NOMO-1 (cell line): Measurements from ENCODE around the gene B3GNT3.
A peak's percentile ranks its signal among the peaks of the same experiment; 100 is the strongest.

Source experiments
- DNase-seq, 2 experiments: peaks; one replicate each; lab custom pipeline; 2025; ENCODE audit not compliant: unreplicated experiment in 2 of 2; lab: John Stamatoyannopoulos, UW

The B3GNT3 gene

DNA sequence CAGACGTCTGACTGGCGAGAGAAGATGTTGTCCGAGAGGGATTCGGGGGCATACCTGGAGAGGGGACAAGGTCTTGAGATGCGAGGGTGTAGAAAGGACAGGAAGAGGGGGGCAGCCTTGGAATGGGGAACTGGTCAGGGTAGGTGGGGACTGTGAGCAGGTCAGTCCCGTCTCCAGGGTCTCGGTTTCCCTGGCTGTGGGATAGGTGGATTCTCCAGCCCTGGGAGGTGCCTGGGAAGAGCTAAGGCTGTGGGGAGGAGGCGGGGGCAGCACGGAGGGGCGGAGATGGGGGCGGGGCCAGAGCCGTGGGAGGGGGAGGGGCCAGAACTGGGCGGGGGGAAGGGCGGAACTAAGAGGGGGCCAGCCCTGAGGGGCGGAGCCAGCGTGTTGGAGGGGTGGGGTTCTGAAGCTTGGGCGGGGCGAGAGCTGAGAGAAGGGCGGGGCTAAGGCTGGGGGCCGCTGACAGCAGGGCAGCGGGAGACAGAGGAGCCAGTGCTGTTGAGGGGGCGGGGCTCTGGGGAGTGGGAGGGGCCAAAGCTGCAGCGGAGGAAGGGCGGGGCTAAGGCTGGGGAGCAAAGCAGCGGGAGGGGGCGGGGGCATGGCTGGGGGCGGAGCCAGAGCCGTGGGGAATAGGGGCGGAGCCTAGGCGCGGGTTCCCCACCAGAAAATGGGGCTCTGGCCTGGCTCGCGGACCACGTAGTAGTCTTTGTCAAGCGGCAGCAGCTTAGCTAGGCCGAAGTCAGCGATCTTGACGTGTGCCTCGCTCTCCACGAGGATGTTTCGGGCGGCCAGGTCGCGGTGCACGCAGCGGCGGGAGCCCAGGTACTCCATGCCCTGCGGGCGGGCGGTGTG lies 35.9 kb downstream of the B3GNT3 start:
- no peak for DNase-seq

DNA sequence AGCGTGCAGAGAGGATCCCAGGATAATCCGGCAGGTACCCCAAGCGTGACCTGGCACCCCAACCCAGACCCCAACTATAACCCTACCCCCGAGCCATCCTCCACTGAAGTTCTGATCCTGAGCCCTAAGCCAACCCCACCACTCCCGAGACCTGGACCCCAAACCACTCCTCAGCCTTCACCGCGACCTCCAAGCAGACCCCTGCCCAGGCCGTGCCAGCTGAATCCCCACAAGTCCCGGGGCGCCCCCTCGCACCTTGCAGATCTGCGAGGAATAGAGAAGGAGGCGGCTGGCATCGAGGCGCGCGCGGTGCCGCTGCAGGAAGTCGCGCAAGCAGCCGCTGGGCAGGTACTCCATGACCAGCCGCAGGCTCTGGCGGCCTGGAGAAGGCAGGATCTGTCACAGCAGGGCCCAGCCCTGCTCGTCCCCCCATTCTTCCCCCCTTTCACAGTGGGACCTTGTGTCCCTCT lies 36.5 kb downstream of the B3GNT3 start:
- DNase-seq = no peak

GRCh38 chr19:17832443-17833208 lies 37.7 kb downstream of the B3GNT3 start:
- no peak for DNase-seq

DNA sequence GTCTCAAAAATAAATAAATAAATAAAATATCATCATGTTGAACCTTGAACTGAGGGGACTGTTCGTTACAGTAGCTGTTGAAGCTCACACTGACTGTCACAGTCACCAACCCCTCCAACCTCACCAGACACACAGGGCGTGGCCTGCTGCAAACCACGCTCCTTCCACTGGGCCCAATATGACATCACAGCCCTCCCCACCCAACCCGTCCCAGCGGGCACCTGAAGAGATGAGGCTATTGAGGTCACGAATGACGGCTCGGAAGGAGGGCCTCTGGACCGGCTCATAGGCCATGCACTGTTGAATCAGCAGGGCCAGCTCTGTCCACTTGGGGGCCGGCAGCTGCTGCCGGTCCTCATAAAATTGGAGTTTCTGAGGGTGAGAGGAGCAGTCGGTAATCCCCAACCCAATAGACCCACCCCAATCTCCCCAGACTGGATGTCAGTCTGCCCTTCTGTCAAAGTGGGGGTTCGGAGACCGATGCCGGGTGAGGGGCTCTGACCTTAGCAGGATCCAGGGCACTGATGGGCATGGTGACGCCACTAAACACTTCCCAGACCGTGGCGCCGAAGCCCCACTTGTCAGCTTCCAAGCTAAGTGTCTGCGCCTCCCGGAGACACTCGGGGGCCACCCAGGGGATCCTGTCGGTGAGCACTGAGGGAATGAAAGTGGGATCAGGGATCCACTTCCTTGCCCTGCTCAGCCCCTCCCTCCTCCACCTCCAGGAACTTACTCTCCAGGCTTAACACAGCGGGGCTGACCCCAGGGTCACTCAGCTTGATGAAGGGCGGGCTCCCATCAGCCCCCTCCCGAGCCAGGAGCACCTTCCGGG lies 39.6 kb downstream of the B3GNT3 start:
- DNase-seq = no peak

DNA sequence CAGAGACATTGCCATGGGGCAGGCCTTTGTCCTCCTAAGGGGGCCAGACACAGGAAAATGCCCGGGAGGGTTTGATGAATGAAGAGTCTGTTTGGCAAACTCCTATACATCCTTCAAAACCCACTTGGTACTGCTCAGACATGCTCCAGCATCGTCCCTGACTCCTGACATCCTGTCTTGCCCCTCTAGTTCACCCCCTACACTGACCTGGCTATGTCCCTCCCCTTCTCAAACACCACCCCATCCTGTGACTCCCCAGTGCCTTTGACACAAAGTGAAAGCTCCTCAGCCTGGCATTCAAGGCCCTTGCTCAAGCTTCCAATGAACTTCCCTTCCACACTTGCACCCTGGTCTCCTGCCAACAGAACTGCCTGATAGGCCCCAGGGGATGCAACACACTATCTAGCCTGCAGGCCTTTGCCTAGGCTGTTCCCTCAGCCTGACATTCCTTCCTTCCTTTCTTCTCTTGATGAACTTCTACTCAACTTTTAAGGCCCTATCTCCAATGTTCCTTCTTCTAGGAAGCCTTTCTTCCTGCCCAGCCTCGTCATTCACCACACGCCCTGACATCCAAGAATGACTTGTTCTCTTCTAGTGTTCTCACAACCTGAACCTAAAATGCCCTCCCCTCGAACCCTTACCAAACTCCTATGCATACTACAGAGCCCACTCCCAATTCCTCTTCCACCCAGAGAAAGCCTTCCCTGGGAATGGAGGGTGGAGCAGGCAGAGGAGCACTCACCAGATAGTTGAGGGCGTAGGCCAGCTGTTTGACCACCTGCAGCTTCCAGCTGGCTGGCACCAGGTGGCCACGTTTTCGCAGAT lies 40.5 kb downstream of the B3GNT3 start:
- DNase-seq = no peak

GRCh38 chr19:17836530-17836929 lies 41.6 kb downstream of the B3GNT3 start:
- DNase-seq = no peak

DNA sequence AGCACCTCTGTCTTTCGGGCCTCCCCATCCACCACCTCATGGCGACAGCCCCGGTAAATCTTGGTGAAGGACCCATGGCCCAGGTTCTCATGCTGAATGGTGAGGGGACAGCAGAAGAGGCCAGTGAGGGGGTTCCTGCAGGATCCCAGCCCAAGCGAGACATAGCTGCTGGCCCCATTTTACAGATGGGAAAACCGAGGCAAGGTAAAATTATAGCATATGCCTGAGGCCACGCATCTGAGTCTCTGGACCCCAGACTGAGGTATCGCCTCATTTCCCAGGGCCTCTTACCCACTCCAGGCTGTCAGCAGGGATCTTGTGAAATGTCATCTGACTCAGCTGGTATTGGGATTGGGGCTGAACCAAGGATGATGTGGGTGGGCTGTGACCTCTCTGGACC lies 43.0 kb downstream of the B3GNT3 start:
- no peak for DNase-seq

DNA sequence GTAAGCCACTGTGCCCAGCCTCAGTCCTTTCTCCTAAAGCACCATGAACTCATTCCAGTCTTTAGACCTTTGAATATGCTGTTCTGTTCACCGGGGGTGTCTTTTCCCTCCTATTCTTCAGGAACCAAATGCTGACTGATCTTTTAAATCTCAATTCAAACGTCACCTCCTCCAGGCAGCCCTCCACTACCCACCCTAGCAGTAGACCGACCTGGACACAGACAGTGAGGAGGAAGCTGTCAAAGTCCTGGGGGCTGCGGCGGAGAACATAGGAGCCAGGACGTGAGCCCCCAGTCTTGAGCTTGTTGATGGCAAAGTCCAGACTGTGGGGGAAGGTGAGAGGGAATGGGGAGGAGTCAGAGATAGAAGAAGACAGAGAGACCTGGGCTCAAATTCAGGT lies 45.1 kb downstream of the B3GNT3 start:
- DNase-seq = no peak

GRCh38 chr19:17841371-17841809 lies 46.5 kb downstream of the B3GNT3 start:
- DNase-seq = no peak

DNA sequence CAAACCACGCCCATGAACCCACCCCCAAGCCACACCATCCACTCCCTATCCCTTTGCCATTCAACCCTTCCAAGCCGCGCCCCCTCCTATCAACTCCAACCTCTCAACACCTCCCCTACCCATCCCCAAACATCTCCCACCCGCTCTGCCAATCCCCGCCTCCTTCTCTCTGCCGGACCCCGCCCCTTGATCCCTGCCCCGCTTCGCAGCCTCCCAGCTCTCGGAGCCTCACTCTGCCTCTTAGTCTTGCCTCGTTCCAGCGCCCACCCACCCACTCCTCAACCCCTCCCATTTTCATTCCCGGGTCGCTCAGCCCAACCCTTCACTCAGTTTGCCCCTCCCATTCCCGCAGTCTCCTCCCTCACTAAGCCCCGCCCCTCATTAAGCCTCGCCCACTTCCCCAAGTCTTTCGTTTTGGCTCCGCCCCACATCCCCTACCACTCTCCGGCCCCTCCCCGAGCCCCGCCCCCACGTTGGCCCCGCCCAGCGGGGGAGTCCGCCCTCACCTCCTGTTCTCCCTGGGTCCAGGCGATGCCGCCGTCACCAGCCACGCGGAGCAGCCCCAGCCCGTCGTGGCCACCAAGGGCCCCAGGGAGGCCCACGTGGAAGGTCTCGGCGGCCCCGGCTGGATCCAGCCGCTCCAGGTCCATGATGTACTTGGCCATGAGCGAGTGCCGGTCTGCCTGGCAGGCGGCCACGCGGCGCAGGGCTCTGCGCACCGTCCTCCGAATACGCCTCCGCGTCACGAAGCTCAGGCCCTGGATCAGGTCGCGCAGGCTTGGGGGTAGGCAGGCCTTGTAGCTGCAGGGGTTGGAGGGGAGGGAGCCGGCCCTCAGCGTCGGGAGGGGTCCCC lies 47.1 kb downstream of the B3GNT3 start:
- DNase-seq = no peak

DNA sequence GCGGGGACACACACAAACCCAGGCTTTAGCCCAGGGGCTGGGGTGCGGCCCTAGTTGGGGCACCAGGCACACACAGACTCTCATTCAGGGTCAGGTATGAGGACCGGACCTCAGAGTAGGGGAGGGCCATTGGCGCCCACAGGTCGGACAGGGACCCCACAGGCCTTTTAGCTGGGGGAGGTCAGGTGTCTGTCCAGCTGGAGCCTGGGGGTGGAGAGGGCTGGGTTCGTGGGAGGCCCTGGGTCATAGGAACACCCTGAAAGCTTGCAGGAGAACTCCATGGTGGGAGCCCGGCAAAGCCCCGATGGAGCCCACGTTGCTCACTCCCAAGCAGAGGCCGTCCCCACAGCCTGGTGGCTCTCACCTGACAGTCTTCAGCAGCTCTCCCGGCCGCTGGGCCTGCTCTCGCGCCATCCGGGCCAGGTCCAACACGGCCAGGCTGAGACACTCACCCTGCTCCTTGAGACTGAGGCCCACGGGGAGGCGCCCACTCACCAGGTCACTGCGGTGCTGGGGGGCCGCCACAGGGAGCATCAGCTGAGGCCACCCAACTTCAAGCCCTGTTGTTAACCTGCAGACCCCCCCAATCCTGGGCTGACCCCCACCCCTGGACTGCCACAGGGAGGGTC lies 47.8 kb downstream of the B3GNT3 start:
- DNase-seq = no peak

DNA sequence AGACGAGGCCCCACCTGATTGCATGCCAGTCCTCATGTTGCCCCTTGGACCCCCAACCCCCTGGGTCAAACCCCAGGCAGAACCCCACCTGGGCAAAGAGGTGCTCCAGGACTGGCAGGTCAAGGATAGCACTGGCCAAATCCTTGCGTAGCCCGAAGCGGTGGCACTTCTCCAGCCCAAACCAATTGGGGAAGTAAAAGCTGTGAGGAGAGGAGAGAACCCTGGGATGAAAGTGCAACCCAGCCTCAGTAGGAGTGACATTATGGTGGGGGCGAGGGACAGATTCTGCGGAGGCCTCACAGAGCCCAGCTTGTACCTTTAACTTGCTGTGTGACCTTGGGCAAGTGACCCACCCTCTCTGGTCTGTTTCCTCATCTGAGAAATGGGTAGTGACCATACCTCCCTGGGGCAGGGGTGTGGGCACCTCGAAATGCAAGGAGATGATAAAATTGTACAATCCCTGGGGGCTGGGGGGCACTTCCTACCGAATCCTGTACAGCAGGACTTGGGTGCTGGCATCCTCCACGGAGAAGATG lies 48.4 kb downstream of the B3GNT3 start:
- DNase-seq = no peak

DNA sequence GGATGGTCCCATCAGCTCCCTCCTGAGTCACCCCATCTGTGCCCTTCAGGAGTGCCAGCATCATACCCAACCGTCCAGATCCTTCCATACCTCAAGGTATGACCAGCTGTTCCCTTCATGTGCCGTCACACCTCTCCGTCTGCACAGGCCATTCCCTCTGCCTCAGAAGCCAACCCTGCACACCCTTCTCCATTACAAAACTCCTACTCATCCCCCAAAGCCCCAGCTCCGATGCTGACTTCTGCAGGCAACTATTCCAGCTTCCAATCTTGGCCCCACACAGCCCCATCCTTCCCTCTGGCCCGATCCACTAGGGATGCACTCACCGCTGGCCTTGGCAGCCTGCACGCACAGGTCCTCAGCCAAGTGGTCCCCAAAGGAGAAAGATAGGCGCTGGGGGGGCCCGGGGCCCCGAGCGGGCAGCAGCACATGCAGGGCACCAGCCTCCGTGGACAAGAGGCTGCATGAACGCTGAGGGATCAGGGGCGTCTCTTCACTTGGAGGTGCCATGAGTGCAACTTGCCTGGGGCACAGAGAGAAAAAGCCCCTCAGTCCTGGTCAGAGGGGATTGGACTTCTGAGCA lies 49.1 kb downstream of the B3GNT3 start:
- no peak for DNase-seq

GRCh38 chr19:17846146-17846545 lies 51.2 kb downstream of the B3GNT3 start:
- no peak for DNase-seq

DNA sequence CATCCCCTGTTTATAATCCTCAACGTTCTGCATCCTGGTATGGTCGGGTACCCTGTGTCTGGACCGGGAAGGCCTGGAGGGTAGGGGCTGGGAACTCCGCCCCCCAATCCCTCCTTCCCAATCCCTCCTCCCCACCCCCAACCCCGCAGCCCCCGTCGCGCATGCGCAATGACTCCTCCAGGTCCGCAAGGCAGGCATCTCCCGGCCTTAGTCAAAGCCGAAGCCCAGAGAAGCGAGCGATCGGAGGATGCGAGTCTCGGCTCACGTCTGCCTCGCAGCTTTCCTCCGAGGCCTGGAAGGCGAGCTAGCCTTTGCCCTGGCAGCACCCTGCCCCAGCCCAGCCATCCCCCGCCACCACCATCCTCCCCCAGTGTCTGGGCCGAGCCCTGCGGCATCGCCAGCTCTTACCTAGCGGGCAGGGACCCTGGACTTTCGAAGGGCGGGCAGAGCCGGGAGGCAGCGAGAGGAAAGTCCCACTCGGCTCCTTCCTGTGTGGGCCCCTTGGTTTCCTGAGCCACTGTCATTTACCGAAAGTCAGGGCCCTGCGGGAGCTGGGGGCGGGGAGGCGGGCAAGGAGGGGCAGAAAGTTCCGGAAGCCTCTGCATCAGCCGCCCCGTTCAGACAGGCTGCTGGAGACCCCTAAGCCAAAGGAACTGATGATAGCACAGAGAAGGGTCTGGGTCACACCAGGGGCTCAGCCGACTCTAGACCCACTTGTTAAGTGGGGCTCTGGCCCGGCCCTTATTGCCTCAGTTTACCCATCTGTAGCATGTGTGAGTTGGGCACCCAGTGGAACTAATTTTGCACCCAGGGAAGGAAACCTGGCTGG lies 52.8 kb downstream of the B3GNT3 start, which contains the start of gene JAK3:
TSS of gene JAK3 (minus strand) at position 445 of the 829 bp plus-strand sequence. CDS start 3,565 bp downstream, outside the sequence.
- peak; percentile 55 to 57 for DNase-seq

- DNase-seq = no peak
Observed at GRCh38 chr19:17848595-17849292, 53.8 kb downstream of the B3GNT3 start.

GRCh38 chr19:17854061-17854460 lies 59.1 kb downstream of the B3GNT3 start:
- DNase-seq = no peak
